Activated T-helper 1 cell treated with anti-CD3 and anti-CD28 coated beads, Interleukin-12 subunit alpha, Interleukin-12 subunit beta, Interleukin-2, Interleukin-4 antibody, amounts not matched to agents 30 ng/mL and 10 ng/mL and 1 ng/mL, durations not matched to agents 14 hours and 24 hours and 36 hours (primary cell): Measurements from ENCODE around the gene LRRC45. TPM values are rescaled to one million over a fixed set of nuclear protein-coding genes. Genes with fewer than 3 reads are reported as not detected.

Source experiments
- DNase-seq: peaks from one replicate; pipeline ENCODE4 v3.0.0; 2021; ENCODE audit warnings: low spot score
- H3K27ac Mint-ChIP-seq: one replicate; pipeline ENCODE4 v1.8.0; 2021; ENCODE audit warnings: mild to moderate bottlenecking, mixed read lengths
- H3K27me3 Mint-ChIP-seq: one replicate; pipeline ENCODE4 v1.8.0; 2022; ENCODE audit warnings: mild to moderate bottlenecking, moderate library complexity, mixed read lengths; ENCODE audit not compliant: insufficient read depth
- H3K36me3 Mint-ChIP-seq: one replicate; pipeline ENCODE4 v1.8.0; 2021; ENCODE audit warnings: low read depth, mixed read lengths
- H3K4me1 Mint-ChIP-seq: one replicate; pipeline ENCODE4 v1.8.0; 2021; ENCODE audit warnings: low read depth, mixed read lengths
- H3K4me3 Mint-ChIP-seq: one replicate; pipeline ENCODE4 v1.8.0; 2021; ENCODE audit warnings: mild to moderate bottlenecking, moderate library complexity, mixed read lengths
- H3K9me3 Mint-ChIP-seq: one replicate; pipeline ENCODE4 v1.8.0; 2021; ENCODE audit warnings: mixed read lengths
- intact Hi-C: fragments of 100-400 bp; cut with micrococcal nuclease; formaldehyde crosslinking; loops from one replicate; pipeline ENCODE4 v1.15.1; 2024
- total RNA-seq: library from RNA; stranded (reverse); gene quantifications from 2 replicates; pipeline ENCODE4 v1.2.3, GENCODE V29; 2022

LRRC45 gene
- total RNA-seq, 1 donor from 2014 or later, result 37.6 TPM

GRCh38 chr17:82022310-82022980, 660 bp upstream of the LRRC45 start, which contains the start of gene CENPX:
CENPX (minus strand) TSS chr17:82022878; CDS start chr17:82022861, 17 bp downstream.
- H3K9me3 Mint-ChIP-seq, result no peaks in the 10 kb centered on the region
- intact Hi-C loops, result loop anchor here (2.0 to 10.0 kb wide), 6 partner anchors 45 to 694 kb away; partner anchors contain the start of genes DUS1L, FN3KRP, MAFG and P4HB
- peak within 1 kb of the TSS; percentile 90 for H3K4me3 Mint-ChIP-seq
- peak within 1 kb of the TSS; percentile 68 for H3K27ac Mint-ChIP-seq
- peaks cover 3% of the 10 kb centered on the region for H3K36me3 Mint-ChIP-seq
- no peaks in the 10 kb centered on the region for H3K27me3 Mint-ChIP-seq
- DNase-seq, result no peak
- H3K4me1 Mint-ChIP-seq, result peaks cover 15% of the 10 kb centered on the region

GRCh38 chr17:82023447-82024241, 539 bp downstream of the LRRC45 start:
- peaks cover 3% of the 10 kb centered on the region for H3K36me3 Mint-ChIP-seq
- H3K4me3 Mint-ChIP-seq, result peak overlapping the region; percentile 85
- no peak for DNase-seq
- no peaks in the 10 kb centered on the region for H3K27me3 Mint-ChIP-seq
- peaks cover 15% of the 10 kb centered on the region for H3K4me1 Mint-ChIP-seq
- no peaks in the 10 kb centered on the region for H3K9me3 Mint-ChIP-seq
- intact Hi-C loops, result loop anchor here (1.0 to 10.0 kb wide), 11 partner anchors 8 to 693 kb away; partner anchors contain the start of genes ASPSCR1, DCXR, DUS1L and FASN
- H3K27ac Mint-ChIP-seq, result peak overlapping the region; percentile 44

GRCh38 chr17:82024859-82025258, 1.8 kb downstream of the LRRC45 start:
- Mint-ChIP-seq H3K27ac (no peak overlapping the region), H3K36me3 (peaks cover 5% of the 10 kb centered on the region), H3K27me3 (no peaks in the 10 kb centered on the region), H3K4me1 (peaks cover 15% of the 10 kb centered on the region), H3K9me3 (no peaks in the 10 kb centered on the region), H3K4me3 (no peak overlapping the region)
- no peak for DNase-seq
- intact Hi-C loops, result loop anchor here (5.0 to 10.0 kb wide), 3 partner anchors 42 to 313 kb away; partner anchors contain the start of genes DUS1L and SLC25A10

- peaks cover 15% of the 10 kb centered on the region for H3K4me1 Mint-ChIP-seq
- H3K27me3 Mint-ChIP-seq, result no peaks in the 10 kb centered on the region
- DNase-seq, result no peak
- no peaks in the 10 kb centered on the region for H3K9me3 Mint-ChIP-seq
- H3K27ac Mint-ChIP-seq, result no peak overlapping the region
- peak overlapping the region; percentile 11 for H3K4me3 Mint-ChIP-seq
- intact Hi-C loops, result loop anchor here (10.0 kb wide), 1 partner anchor 269 kb away; no protein-coding TSS in a partner anchor
- H3K36me3 Mint-ChIP-seq, result peaks cover 5% of the 10 kb centered on the region
Observed at GRCh38 chr17:82025401-82026107, 2.4 kb downstream of the LRRC45 start.

GRCh38 chr17:82028246-82028645, 5.1 kb downstream of the LRRC45 start:
- intact Hi-C loops, result loop anchor here (10.0 kb wide), 1 partner anchor 267 kb away; no protein-coding TSS in a partner anchor
- Mint-ChIP-seq H3K4me3 (no peak overlapping the region), H3K36me3 (peaks cover 5% of the 10 kb centered on the region), H3K9me3 (no peaks in the 10 kb centered on the region), H3K27me3 (no peaks in the 10 kb centered on the region), H3K4me1 (peaks cover 7% of the 10 kb centered on the region), H3K27ac (no peak overlapping the region)
- no peak for DNase-seq

- DNase-seq, result no peak
- H3K36me3 Mint-ChIP-seq, result peaks cover 5% of the 10 kb centered on the region
- H3K4me3 Mint-ChIP-seq, result peak overlapping the region; percentile 30
- H3K27ac Mint-ChIP-seq, result no peak overlapping the region
- H3K4me1 Mint-ChIP-seq, result peaks cover 3% of the 10 kb centered on the region
- no peaks in the 10 kb centered on the region for H3K9me3 Mint-ChIP-seq
- no peaks in the 10 kb centered on the region for H3K27me3 Mint-ChIP-seq
- intact Hi-C loops, result loop anchor here (10.0 kb wide), 1 partner anchor 266 kb away; no protein-coding TSS in a partner anchor
Observed at GRCh38 chr17:82028966-82029365, 5.9 kb downstream of the LRRC45 start.

- H3K36me3 Mint-ChIP-seq, result peaks cover 3% of the 10 kb centered on the region
- H3K4me1 Mint-ChIP-seq, result no peaks in the 10 kb centered on the region
- intact Hi-C loops, result loop anchor here (10.0 kb wide), 1 partner anchor 265 kb away; no protein-coding TSS in a partner anchor
- no peaks in the 10 kb centered on the region for H3K9me3 Mint-ChIP-seq
- peak overlapping the region; percentile 66 for H3K4me3 Mint-ChIP-seq
- H3K27me3 Mint-ChIP-seq, result no peaks in the 10 kb centered on the region
- peak overlapping the region; percentile 52 for H3K27ac Mint-ChIP-seq
- no peak for DNase-seq
Observed at GRCh38 chr17:82029391-82029790, 6.3 kb downstream of the LRRC45 start.

GRCh38 chr17:82029990-82030469, 6.9 kb downstream of the LRRC45 start:
- H3K9me3 Mint-ChIP-seq, result no peaks in the 10 kb centered on the region
- no peak overlapping the region for H3K27ac Mint-ChIP-seq
- H3K4me1 Mint-ChIP-seq, result peaks cover 2% of the 10 kb centered on the region
- H3K27me3 Mint-ChIP-seq, result no peaks in the 10 kb centered on the region
- peaks cover 5% of the 10 kb centered on the region for H3K36me3 Mint-ChIP-seq
- H3K4me3 Mint-ChIP-seq, result peak overlapping the region; percentile 66
- intact Hi-C loops, result loop anchor here (1.0 to 10.0 kb wide), 3 partner anchors 53 to 265 kb away; partner anchors contain the start of gene ASPSCR1
- DNase-seq, result no peak

GRCh38 chr17:82030470-82031302, 7.6 kb downstream of the LRRC45 start:
- Mint-ChIP-seq H3K4me3 (peak overlapping the region; percentile 87), H3K36me3 (peaks cover 12% of the 10 kb centered on the region), H3K27ac (peak overlapping the region; percentile 84), H3K27me3 (no peaks in the 10 kb centered on the region), H3K4me1 (peaks cover 8% of the 10 kb centered on the region), H3K9me3 (no peaks in the 10 kb centered on the region)
- DNase-seq, result peak; percentile 84
- intact Hi-C loops, result loop anchor here (1.0 to 2.0 kb wide), 3 partner anchors 7 to 124 kb away; partner anchors contain the start of genes ASPSCR1 and LRRC45

- H3K36me3 Mint-ChIP-seq, result peaks cover 13% of the 10 kb centered on the region
- DNase-seq, result no peak
- H3K27ac Mint-ChIP-seq, result peak within 1 kb of the TSS; percentile 84
- no peaks in the 10 kb centered on the region for H3K9me3 Mint-ChIP-seq
- intact Hi-C loops, result loop anchor here (1.0 to 2.0 kb wide), 2 partner anchors 8 to 55 kb away; partner anchors contain the start of genes ASPSCR1 and LRRC45
- peak within 1 kb of the TSS; percentile 87 for H3K4me3 Mint-ChIP-seq
- no peaks in the 10 kb centered on the region for H3K27me3 Mint-ChIP-seq
- peaks cover 10% of the 10 kb centered on the region for H3K4me1 Mint-ChIP-seq
Observed at GRCh38 chr17:82031303-82031884, 8.3 kb downstream of the LRRC45 start, which contains the start of gene RAC3. RAC3 (plus strand) TSS chr17:82031678; CDS start chr17:82031762, 84 bp downstream.
